ENCODE results near the gene KIF12.
"Not testable (repeated sequence)": the region's sequence is repeated elsewhere in the genome, so short reads cannot be mapped to it uniquely, and the experiment has no call there.

The KIF12 gene

DNA sequence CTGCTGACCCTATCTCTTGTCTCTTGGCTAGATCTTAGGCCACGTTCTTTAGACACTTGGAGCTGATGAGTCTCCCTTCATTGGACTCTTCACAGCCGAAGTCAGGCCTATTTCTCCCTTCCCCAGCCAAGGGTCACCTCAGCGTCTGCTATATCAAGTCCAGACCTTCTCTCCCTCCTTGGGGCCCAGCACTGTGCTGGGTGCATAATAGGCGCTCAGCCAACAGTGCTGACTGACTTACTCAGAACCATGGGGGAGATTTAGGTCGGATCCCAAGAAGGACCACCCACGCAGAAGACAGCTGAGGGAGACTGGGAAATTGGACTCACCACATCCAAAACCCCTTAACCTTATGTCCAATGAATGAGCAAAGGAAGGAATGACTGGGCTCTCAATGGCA lies 15.4 kb downstream of the KIF12 start:
- DNase-seq = no peak

DNA sequence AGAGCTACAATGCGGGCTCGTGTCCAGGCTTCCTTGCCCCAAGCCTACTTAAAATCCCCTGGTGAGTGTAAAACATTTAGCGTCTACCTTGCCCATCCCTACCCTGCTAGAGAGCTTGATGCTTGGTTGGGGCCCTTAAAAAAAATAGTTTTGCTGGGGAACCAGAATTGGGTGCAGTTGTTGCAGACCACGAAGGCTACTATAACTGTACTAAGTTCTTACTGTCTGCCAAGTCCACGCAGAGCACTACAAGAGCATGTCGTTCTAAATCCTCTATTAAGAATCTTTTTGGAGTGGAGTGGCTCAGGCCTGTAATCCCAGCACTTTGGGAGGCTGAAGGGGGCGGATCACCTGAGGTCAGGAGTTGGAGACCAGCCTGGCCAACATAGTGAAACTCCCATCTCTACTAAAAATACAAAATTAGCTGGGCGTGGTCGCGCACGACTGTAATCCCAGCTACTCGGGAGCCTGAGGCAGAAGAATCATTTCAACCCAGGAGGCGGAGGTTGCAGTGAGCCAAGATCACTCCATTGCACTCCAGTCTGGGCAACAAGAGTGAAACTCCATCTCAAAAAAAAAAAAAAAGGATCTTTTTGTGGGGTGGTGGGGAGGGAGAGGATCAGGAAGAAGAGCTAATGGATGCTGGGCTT lies 16.2 kb downstream of the KIF12 start:
- DNase-seq = not testable (repeated sequence)

DNA sequence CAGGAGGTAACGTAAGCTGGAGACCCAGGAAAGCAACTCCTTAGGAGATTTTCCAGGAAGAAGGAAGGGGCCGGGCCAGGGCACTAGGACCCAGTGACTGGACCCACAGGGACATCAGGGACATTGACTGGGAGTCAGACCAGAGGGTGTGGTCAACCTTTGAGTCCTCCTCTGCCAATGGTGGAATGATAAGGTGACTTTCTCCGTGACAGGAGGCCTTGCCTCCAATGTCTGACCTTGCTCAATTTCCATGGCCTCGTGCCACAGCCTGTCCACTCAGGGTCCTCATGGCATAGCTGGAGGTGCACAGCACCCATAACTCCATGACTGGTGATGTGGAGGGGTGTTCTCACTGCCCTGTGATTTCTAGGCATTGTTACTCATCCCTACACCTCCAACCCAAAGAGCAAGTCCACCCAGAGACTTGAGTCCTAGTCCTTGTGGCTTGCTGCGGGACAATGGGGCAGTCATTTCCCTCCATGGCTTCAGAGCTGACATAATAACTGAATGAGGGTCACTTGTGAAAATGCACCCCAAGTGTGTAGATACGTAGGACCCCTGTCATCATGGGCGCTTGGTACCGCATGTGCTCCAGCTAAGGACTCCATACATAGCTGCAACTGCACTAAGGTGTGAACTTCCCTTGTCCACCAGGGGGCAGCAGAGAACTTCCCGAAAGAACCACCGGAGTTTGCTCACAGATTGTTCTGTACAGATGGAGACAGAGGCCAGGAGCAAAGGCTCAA lies 16.9 kb downstream of the KIF12 start:
- DNase-seq = peak; percentile 84 to 85

DNA sequence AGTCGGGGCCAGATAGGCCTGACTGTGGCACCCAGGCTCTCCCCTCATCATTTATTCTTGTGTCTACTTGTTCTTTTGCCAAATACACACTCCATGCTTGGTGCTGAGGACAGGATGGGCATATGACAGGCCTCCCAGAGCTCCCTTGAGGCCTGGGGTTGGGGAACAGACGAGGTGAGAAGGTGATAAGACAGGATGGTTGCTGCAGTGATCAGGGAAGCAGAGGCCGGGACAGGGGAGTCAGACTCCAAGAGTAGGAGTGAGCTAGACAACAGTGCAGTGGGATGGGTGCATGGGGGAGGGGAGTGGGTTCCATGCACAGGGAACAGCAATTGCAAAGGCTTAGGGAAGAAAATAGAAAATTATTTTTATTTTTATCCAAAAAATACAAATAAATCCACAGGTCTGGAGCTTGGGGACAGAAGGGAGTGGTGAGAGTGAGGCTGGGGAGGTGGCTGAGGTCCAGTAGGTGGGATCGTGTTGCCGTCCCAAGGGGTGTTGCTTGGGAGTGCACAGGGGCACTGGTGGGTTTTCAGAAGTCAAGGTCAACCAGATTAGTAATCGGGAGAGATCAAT lies 17.6 kb downstream of the KIF12 start:
- no peak for DNase-seq

DNA sequence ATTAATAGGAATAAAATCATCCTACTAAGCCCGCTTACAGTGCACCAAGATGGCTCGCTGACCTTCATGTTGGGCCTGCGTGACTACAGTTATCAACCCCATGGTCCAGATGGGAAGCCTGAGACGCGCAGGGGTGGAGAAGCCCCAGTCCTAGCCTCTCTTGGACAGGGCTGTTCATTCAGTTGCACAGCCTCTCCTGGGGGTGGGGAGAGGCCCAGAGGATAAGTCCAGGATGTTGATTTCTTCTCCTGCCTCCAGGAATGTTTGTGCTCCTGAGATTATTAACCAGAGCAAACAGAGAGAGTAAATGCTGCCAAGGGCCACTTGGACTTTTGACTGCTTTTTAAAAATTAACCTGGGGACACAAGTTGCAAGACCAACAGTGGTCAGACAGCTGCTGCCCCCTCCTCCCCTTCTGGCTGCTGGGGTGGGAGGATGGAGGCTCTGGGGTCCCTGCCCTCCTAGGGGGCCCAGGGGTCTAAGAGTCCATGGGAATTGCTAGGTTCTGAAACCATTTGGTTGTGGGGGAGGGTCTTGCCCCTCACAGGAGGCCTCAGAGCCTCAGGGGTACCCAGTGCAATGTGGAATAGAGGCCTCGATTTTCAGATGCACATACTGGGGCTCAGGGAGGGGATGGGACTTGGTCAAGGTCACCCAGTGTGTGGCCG lies 18.2 kb downstream of the KIF12 start:
- DNase-seq = no peak

DNA sequence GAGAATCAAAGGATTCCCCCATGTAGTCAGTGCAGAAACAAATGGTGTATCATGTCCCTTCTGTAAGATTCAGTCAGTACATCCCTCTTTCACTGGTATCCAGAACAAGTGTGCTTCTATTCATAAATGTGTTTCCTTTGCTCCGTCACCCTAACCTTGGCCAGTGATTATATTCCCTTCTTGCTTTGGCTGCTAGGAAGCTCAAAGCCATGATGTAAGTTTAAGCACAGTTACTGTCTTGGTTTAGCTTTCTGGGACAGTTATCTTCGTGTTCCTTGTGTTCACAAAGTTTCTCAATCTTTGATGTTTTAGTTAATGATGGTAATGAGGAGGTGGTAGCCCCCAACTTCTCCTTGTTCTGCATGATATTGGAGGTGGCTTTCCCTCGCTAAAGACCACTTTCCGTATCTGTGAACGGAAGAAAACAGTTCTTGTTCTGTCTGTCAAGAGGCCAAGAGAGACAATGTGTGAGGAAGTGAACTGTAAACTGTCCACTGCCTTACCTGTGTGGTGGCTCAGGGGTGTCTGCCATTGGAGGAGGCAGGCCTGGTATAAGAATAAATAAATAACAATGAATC lies 18.8 kb downstream of the KIF12 start:
- DNase-seq = no peak

DNA sequence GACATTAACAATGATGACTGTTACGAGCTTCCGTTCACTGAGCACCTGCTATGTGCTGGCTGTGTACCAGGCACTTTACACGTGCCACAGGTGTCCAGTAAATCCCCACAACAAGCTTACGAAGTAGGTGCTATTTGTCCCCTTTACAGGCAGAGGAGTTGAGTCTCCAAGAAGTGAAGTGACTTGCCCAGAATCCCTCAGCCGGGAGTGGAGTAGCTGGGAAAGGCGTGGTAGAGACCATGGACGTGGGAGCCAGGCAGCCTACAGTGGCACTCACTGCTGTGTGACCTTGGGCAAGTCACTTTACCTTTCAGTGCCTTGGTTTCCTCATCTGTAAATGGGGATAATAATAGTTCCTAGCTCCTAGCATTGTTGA lies 20.3 kb downstream of the KIF12 start:
- no peak for DNase-seq

DNA sequence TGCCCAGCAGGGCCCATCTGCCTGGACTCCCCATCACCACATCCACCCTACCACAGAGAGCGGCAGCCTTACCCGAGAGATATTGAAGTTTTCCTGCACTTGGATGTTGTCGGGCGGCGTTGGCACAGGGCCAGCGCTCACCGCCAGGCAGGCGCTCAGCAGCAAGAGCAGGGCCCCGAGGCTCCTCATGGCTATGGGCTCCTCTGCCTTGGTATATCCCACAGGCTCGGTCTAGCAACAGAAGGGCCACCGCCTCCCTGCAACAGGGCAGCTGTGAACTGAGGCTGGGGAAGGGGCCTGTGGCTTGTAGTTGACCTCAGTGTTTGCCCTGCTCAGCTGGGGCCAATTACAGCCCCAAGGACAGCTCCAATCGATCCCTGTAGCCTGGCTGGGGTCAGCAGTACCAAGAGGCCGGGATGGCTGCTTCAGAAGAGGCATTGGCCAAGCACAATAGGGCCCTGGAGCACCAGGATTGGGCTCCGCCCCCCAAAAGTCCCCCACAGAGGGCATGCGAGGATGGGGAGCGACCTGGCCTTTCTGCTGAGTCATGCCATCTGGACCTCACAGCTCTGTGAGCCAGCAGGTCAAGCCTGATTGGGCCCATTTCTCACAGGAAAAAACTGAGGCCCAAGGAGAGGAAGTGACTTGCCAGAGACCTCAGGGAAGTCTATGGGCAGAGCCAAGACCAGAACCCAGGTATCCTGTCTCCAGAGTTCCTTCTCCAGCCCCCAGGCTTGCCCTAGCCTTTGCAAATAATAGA lies 20.9 kb downstream of the KIF12 start, which contains the start of gene AMBP:
Gene AMBP (minus strand): TSS at position 280 of the 760 bp plus-strand sequence. CDS start 91 bp downstream, at position 189.
- no peak for DNase-seq

DNA sequence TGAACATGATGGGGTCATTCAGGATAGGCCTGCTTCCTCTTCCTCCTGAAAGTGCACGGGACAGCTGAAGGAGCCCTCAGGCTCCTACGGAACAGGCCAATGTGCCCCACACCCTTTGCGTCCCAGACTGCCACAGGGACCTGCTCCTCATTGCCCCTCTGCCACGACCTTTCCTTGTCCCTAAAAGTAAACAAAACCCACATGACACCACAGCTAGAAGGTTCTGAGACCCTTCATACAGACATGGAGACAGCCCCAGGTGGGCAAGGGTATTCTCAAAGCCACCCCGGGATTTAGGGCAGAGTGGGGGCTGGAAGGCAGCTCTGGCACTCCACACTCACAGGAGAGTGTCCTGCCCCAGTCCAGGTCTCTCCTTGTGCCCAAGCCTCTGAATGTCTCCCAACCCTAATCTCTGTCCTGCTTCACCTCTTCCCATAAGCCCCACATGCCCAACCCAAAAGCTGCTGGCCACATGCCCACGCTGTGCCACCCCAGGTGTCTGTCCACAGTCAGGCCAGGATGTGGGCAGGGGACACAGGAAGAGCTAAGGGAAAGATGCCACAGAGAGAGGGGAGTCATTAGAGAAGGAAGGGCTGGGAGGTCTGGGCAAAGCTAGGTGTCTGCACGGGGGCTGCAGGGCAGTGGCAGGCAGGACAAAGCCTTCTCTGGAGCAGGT lies 21.8 kb downstream of the KIF12 start:
- no peak for DNase-seq

DNA sequence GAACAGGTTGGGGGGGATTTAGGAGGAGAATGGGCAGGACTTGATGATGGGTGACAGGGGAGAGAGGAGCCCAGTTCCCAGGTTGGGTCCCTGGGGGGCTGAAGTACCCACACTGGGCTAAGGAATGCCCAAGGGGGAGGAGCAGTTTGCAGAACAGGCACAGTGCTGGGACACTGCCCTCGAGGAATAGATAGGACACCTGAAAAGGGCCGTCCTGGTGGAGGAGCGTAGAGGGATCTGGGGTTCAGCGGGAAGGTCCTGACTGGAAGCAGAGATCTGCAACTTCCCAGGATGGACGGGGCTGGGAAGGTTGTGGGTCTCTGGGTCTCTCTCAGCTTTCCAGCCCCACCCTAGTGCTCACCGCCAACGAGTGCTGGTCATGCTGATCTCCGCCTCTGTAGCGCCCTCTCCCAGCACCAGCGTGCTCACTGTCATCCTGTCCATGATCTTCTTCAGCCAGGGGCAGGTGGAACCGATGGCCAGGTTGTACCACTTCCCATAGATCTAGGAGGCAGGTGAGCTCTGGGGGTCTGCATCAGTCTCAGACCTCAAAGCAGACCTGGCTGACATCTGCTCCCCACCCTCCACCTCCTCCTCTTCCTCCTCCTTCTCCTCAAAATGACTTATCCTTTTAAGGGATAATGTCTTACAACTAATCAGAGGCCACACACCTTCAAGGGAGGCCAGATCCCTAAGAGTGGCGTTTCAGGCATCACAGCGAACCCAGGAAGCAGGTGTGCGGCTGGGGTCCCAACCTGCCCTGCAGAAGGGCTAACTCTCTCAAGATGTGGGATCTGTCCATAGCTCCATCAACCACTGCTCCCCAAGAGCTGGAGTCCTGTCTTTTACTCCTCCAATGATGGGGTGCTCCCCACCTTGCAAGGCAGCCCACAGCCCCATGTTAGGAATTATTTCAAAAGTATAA lies 22.6 kb downstream of the KIF12 start:
- no peak for DNase-seq

DNA sequence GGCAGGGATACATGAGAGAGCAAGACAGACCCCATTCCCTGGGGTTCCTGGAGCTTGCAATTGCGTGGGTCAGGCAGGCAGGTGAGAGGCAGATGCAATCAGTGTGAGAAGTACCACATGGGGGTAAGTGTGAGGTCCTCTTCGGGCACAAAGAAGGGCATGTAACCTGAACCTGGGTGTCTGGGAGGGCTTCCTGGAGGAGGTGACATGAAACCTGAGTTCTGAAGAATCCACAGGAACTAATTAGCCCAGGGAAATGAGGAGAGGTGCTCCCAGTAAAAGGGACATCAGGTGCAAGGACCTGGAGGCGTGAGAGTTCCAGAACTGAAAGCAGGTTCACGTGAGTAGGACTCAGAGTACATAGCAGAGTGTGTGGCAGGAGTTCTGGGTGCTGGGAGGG lies 23.5 kb downstream of the KIF12 start:
- no peak for DNase-seq

DNA sequence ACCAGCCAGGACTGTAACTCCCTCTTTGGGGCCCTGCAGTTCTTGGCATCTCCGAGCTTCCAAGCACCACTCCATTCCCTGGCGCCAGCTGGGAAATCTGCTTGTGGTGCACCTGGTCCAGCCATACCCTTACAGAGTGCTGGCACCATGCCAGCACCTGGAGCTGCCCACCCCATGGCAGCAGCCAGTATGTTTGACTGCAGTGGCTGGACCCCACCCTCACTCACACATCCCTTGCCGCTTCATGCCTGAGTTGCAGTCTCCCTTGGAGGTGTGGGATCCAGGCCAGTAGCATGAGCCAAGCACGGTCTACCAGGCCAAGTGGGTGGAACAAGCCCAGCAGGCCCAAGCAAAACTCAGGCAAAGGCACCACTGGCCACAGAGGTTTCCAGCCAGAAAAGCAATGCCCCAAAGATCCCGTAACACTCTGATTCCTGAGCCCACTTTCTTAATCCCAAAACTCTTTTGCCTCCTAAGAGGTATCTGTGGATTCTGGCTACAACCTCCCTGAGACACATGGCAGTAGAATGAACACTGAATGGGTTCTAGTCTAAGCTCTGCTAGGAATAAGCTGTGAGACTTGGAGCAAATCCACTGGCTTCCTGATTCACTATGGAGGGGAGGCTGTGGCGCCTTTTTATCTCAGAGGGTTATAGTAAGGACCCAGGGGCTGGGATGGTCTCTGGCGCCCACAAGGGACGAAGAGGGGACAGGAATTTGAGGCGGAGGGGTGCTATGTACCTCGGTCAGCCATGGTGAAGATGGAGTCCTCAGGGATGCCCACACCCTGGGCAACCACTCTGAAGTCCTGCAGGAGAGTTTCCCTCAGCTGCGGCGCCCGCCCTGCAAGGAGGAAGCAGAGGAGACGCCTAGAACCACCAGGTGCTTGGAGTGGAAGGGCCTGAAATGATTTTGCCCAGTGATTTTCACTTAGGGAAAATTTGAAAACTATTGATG lies 26.6 kb downstream of the KIF12 start:
- peak; percentile 38 to 69 for DNase-seq

DNA sequence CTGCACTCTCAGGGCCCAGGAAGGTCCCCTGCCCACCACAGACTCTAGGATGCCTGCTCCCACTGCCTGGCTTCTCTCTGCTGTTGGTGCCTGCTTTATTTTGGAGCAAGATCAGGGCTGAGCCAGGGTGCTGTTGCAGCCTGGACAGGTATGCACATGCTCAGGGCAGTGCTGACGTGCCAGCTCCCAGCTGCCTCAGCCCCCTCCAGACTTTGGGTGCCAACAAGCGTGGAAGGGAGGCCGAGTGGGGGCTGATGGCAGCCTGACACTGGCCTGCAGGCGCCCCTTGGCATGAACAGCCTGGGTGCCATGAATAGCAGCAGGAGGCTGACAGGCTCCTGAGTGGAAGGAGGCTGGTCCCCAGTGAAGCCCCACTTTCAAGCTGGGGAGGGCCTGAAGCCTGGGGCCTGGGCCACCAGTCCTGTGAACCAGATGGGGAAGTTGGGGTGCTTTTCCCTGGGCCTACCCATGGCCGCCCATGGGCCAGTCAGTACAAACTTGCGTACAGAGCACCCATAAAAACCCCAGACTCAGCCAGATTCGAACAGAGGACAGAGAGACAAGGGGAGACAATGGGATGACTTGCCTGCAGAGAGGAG lies 27.8 kb downstream of the KIF12 start:
- DNase-seq = no peak

DNA sequence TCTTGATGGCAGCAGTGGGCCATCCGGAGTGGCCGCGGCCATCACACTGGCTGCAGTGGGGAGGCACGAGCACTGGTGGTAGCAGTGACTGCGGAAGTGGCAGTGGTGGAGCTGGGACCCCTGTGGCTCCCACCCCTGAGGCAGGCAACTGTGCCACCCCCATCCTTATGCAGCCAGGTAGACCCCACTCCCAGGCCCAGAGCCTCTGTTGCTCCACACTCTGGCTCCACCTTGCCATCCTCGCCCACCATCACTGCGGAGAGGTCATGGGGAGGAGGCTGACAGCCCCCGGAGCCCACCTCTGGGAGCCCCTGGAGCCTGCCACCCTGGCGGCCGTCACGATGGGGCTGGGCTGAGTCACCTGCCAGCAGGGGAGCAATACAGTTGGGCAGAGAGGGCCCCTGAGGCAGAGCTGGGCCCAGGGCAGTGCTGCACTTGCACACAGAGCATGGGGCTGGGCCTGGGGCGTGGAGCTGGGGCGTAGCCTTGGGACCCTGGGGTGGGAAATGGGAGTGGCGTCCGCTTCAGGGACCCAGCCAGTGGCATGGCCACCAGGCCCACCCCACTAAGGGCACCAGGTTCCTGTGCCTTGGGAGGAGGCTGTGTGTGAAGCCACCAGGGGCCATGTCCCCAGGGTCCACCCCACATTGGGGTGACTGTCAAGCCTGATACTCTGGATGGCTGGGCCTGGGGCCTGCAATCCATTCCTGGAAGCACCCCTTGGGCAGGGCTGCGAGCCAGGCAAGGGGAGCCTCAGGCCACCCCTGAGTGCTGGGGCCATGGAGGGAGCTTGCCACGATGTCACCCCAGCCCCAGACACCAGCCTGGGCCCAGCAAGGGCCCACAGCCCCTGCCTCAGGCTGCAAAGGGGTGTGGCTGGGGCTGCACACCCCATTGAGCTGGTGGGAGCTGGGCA lies 28.6 kb downstream of the KIF12 start:
- no peak for DNase-seq

DNA sequence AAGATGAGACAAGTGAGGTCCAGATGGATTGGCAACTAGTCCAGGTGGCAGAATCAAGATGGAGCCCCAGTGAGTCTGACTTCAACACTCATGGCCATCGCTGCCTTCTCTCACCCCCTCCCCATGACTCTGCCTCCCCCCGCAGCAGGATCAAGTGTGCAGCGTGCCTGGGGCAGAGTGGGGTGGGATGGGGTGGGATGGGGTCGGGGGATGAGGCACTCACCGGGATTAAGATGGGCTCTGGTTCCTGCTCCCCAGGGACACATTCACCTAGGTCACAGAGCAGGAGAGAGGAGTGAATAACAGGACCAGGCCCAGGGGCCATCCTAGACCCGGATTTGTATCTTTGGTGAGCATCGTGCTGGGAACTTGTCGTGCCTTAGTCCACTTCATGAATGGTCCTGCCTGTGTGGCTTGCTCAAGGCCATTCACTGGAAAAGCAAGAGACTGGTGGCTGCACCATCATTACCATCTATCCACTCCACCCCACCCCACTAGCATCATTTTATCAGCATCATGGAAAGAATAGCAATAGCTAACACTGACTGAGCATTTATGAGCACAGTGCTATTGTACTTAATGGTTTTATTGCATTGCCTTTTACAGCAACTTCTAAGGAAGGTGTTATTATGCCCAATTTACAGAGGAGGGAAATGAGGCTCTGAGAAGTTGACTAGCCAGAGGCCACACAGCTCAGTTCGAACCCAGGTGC lies 29.5 kb downstream of the KIF12 start:
- no peak for DNase-seq

DNA sequence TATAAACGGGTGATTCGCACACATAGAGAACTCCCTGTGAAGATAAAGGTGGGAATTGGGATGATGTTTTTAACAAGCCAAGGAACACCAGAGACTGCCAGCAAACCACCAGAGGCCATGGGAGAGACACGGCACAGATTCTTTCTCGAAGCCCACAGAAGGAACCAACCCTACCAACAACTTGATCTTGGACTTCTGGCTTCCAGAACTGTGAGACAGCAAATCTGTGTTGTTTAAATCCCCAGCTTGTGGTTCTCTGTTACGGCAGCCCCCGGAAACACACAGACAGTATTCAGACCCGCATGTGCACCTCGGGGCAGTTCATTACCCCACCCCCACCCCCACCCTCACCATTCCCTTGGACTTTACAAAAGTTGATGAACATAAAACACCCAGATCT lies 33.8 kb downstream of the KIF12 start:
- no peak for DNase-seq

DNA sequence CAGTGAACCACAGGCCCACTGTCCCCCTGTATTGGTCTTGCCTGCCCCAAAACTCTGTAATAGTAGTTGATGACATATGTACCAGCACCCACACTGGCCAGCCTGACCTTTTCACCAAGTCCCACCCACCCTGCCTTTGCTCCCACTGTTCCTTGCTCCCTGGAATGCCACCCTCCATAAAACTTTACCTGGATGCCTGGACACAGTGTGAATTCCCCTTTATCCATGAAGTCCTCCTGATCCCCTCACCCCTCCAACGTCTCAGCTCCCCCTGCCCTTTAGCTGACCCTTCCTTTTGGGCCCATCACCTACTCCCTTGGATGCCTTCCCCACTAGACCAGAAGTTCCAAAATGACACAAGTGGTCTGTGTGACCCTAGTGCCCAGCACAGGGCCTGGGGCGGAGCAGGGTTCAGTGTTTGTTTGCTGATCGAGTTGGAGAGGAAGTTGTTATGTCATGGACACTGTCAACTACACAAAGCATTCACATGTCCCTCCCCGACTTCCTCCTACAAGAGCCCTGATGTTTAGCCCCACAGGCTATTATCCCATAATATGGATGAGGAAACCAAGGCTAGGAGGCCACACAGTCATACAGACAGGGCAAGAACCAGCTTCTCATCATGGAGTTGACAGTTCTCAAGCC lies 37.1 kb downstream of the KIF12 start:
- DNase-seq = no peak

Measured in NCI-H2081 (cell line).